Lower leg skin (tissue), 4 donors: ENCODE results near the gene OSBPL2. TPM values are rescaled to one million over a fixed set of nuclear protein-coding genes. Genes with fewer than 3 reads are reported as not detected.

Experiments
- DNase-seq, 2 donors: peaks; one replicate each; pipeline ENCODE4 v3.0.0-alpha.2; 2019; ENCODE audit warnings: low spot score in 2 of 2
- H3K4me3 ChIP-seq: fragments of 200-600 bp; sonication (generic); 2 replicates; pipeline ENCODE4 v1.5.1; 2017; ENCODE audit warnings: mild to moderate bottlenecking, low read depth; ENCODE audit not compliant: poor library complexity, severe bottlenecking
- POLR2A ChIP-seq, 2 donors: fragments of 450-650 bp; IDR thresholded peaks; one replicate each; pipeline ENCODE4 v1.6.1; 2016 to 2017; ENCODE audit warnings: antibody characterized with exemption in 2 of 2, mild to moderate bottlenecking in 1 of 2, moderate library complexity in 1 of 2
- WGBS, 2 donors: methylation state at CpG; one replicate each; pipeline ENCODE4 v1.1.5; 2018; 5-methylcytosine and 5-hydroxymethylcytosine counted together
- intact Hi-C: fragments of 100-400 bp; cut with DNase I; formaldehyde crosslinking; loops from one replicate; pipeline ENCODE4 v1.15.0; 2023; ENCODE audit warnings: low total_unique reads
- total RNA-seq, 4 donors: library from RNA; depleted of rRNA; stranded (reverse); fragments of >200 nt; gene quantifications; one replicate each; pipeline ENCODE4 v1.1.0, GENCODE V29; 2016
- TF ChIP-seq, protein P1 (sequence below), 3 donors: fragments of 450-650 bp; IDR thresholded peaks; one replicate each; pipeline ENCODE4 v1.5.1; 2016; ENCODE audit warnings: antibody characterized with exemption in 3 of 3, mild to moderate bottlenecking in 3 of 3, moderate library complexity in 2 of 3

The OSBPL2 gene
- total RNA-seq, 4 donors from 2014 or later = 69.7 to 135 (median 86.0) TPM

DNA sequence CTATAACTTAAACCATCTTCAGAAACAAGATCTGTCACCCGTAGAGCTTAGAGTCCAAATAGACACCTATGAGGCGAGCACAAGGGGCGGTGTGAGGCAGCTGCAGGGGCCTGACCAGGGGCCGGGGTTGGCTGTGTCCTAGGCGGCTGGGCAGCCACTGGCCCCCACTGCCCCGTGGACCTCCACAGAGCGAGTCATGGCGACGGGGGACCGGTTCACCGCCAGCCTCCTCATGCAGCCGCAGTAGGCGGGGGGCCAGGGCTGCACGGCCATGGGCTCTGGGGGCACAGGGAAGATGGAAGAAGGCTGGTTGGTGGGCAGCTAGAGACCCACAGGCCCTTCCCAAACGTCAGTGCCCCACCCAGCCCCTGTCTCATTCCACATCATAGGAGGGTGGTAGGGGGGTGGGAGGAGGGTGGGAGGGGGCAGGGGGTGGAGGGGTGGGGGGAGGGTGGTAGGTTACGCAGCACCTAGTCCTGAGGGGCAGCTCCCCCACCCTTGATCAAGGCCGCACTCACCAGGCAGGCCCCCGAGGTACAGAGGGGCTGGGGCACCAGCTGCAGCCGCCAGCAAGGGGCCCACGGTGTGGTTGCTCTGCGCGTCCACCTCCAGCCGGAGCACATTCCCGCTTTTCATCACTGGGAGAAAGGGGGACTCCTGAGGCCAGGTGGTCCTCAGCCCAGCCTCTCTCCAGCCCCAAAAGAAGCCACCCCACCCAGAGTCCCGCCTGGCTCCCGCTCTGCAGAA, 71.0 kb downstream of the OSBPL2 start:
- 83 to 89% methylated on average over 21 to 24 of the region's 26 CpGs for WGBS, 2 donors
- H3K4me3 ChIP-seq = no peak overlapping the region
- no peak for TF ChIP-seq POLR2A (IDR thresholded peaks at IDR 0.05)
- TF ChIP-seq, protein P1, sequence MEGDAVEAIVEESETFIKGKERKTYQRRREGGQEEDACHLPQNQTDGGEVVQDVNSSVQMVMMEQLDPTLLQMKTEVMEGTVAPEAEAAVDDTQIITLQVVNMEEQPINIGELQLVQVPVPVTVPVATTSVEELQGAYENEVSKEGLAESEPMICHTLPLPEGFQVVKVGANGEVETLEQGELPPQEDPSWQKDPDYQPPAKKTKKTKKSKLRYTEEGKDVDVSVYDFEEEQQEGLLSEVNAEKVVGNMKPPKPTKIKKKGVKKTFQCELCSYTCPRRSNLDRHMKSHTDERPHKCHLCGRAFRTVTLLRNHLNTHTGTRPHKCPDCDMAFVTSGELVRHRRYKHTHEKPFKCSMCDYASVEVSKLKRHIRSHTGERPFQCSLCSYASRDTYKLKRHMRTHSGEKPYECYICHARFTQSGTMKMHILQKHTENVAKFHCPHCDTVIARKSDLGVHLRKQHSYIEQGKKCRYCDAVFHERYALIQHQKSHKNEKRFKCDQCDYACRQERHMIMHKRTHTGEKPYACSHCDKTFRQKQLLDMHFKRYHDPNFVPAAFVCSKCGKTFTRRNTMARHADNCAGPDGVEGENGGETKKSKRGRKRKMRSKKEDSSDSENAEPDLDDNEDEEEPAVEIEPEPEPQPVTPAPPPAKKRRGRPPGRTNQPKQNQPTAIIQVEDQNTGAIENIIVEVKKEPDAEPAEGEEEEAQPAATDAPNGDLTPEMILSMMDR (IDR thresholded peaks at IDR 0.05) = no peak
- DNase-seq = no peak
- intact Hi-C loops = loop anchor here (10.0 kb wide), 1 partner anchor 505 kb away; the partner anchor contains the start of gene COL9A3

DNA sequence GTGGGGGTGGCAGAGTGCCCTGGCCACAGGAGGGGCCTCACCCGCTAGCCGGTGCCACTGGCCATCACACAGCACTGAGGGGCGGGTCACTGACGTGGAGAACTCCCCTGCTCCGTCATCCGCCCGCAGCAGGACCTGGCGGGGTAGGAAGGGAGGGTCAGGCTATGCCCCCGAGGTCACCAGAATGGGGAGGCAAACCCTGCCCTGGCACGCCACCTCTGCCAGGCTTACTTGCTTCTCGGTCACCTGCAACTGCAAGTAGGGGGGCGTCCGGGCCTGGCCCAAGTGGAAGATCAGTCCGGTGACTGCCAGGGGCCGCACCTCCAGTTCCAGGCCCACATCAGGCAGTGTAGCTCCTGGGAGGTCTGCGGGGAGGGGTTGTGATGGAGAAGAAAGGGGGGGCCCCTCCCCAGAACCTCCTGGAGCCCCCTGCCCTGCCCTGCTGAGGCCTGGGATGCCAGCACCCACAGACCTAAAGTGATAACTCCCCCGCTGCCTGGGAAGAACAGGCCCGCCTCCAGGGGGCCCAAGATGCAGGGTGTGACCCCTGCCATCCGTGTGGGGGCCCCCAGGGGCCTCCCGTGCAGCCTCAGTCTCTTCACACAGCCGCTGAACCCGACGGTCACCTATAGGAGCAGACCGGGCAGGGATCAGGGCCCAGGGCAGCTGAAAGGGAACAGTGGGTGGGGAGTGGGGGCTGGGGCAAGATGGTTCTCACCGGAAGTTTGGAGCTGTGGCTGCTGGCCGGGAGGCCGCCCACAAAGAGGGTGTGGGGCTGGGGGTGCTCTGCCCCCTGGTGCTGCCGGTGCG, 71.8 kb downstream of the OSBPL2 start:
- WGBS, 2 donors = 65 to 72% methylated on average over 16 to 29 of the region's 29 CpGs
- intact Hi-C loops = loop anchor here (10.0 kb wide), 2 partner anchors 55 to 505 kb away; partner anchors contain the start of genes COL9A3 and LAMA5
- no peak overlapping the region for H3K4me3 ChIP-seq
- no peak for TF ChIP-seq POLR2A (IDR thresholded peaks at IDR 0.05)
- TF ChIP-seq, protein P1 (IDR thresholded peaks at IDR 0.05) = no peak
- no peak for DNase-seq

DNA sequence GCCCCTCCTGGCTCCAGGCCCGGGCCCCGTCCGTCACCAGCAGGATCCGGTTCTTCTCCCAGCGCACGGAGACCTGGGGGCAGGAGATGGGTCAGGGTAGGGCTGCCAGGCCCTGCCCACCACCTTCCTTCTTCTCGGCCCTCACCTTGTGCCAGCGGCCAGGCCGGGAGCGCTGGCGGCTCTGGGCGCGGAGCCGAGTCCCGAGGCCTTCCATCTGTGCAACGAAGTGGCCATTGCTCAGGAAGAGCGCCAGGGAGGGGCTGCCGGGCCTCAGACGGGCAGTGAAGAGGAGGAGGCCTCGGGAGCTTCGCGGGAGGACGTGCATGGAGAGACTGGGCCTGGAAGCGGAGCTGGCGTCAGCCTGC, 72.4 kb downstream of the OSBPL2 start:
- H3K4me3 ChIP-seq = no peak overlapping the region
- TF ChIP-seq, protein P1 (IDR thresholded peaks at IDR 0.05) = no peak
- TF ChIP-seq POLR2A (IDR thresholded peaks at IDR 0.05) = no peak
- WGBS, 2 donors = 73% methylated on average over 18 to 25 of the region's 25 CpGs
- intact Hi-C loops = loop anchor here (10.0 kb wide), 1 partner anchor 54 kb away; the partner anchor contains the start of gene LAMA5
- no peak for DNase-seq

GRCh38 chr20:62311150-62311549, 72.8 kb downstream of the OSBPL2 start:
- no peak for DNase-seq
- intact Hi-C loops = loop anchor here (10.0 kb wide), 1 partner anchor 54 kb away; the partner anchor contains the start of gene LAMA5
- 90 to 97% methylated on average over 5 to 6 of the region's 18 CpGs for WGBS, 2 donors
- no peak for TF ChIP-seq POLR2A (IDR thresholded peaks at IDR 0.05)
- TF ChIP-seq, protein P1 (IDR thresholded peaks at IDR 0.05) = no peak
- no peak overlapping the region for H3K4me3 ChIP-seq

- TF ChIP-seq, protein P1 (IDR thresholded peaks at IDR 0.05) = no peak
- TF ChIP-seq POLR2A (IDR thresholded peaks at IDR 0.05) = no peak
- no peak overlapping the region for H3K4me3 ChIP-seq
- intact Hi-C loops = loop anchor here (10.0 kb wide), 1 partner anchor 53 kb away; the partner anchor contains the start of gene LAMA5
- 92 to 94% methylated on average over 20 to 50 of the region's 60 CpGs for WGBS, 2 donors
- DNase-seq = no peak
Measured at GRCh38 chr20:62311832-62312661, 73.7 kb downstream of the OSBPL2 start.
